ENCODE results near the gene PLA2G2A. TPM values are rescaled to one million over a fixed set of nuclear protein-coding genes. Genes with fewer than 3 reads are reported as not detected.
"Not testable (repeated sequence)": the region's sequence is repeated elsewhere in the genome, so short reads cannot be mapped to it uniquely, and the experiment has no call there.

The PLA2G2A gene
- total RNA-seq, 1 experiment from 2014 or later: 7.1 TPM

- no peak for TF ChIP-seq CTCF (conservative IDR thresholded peaks at IDR 0.05)
- H3K18ac ChIP-seq (ENCODE audit: insufficient read length, low read depth, low read length): no peak overlapping the region
- no peak overlapping the region for H3K9ac ChIP-seq (ENCODE audit: extremely low read depth, insufficient read length, low read length)
- no peak overlapping the region for H2BK120ac ChIP-seq (ENCODE audit: low read depth, low read length, poor library complexity, severe bottlenecking)
- no peak overlapping the region for H4K5ac ChIP-seq (ENCODE audit: insufficient read length, low read depth, low read length)
- H4K8ac ChIP-seq (replicated peaks; ENCODE audit: insufficient read length, low read depth, low read length): no peak overlapping the region
- H3K9me3 Mint-ChIP-seq: peaks cover 31 to 41% of the 10 kb centered on the region in 2 experiments
- H3K4me2 ChIP-seq (ENCODE audit: insufficient read depth, insufficient read length, low read length): no peak overlapping the region
- peak overlapping the region in 1 of 2 experiments; percentile 6; a peak in 1 of 5 replicates for H3K4me3 Mint-ChIP-seq
- H3K56ac ChIP-seq (ENCODE audit: insufficient read length, low read depth, low read length): no peak overlapping the region
- no peak overlapping the region for H4K91ac ChIP-seq (ENCODE audit: insufficient read length, low read depth, low read length)
- H3K79me1 ChIP-seq (ENCODE audit: insufficient read depth, low read depth, low read length, poor library complexity, severe bottlenecking): no peaks in the 10 kb centered on the region
- no peaks in the 10 kb centered on the region for H3K79me2 ChIP-seq (ENCODE audit: insufficient read depth, low read length)
- H4K20me1 ChIP-seq (ENCODE audit: control insufficient read depth, insufficient read depth, insufficient read length): no peaks in the 10 kb centered on the region
- no peak overlapping the region for H3T11ph ChIP-seq (ENCODE audit: low read length)
- DNase-seq: no peak
- no peak overlapping the region for H2AFZ ChIP-seq (ENCODE audit: low read length)
- no peak overlapping the region for H2AK5ac ChIP-seq (ENCODE audit: insufficient read length, low read length)
- peaks cover 8% of the 10 kb centered on the region for H3K27me3 Mint-ChIP-seq (ENCODE audit: low read depth)
- H2BK20ac ChIP-seq (ENCODE audit: low read depth, low read length, poor library complexity, severe bottlenecking): no peak overlapping the region
- no peak overlapping the region for H3K4ac ChIP-seq (ENCODE audit: low read depth, low read length)
- peaks cover 23% of the 10 kb centered on the region for H3K9me3 ChIP-seq (ENCODE audit: control insufficient read depth, low read depth, low read length)
- H3K27ac Mint-ChIP-seq: no peak overlapping the region
- no peak overlapping the region for H2BK5ac ChIP-seq (ENCODE audit: insufficient read length, low read length)
- no CpG with 5 or more reads among the region's 1 CpG for WGBS (ENCODE audit: extremely low coverage, insufficient read length, low lambda C conversion rate)
- peaks cover 14 to 15% (median 14%) of the 10 kb centered on the region in 3 experiments for H3K36me3 Mint-ChIP-seq (ENCODE audit: insufficient read depth in 1 of 3, low read depth in 3 of 3)
- H3K23me2 ChIP-seq (ENCODE audit: insufficient read length, low read depth, low read length, poor library complexity, severe bottlenecking): no peaks in the 10 kb centered on the region
- H3K4me1 Mint-ChIP-seq: no peaks in the 10 kb centered on the region
- no peak overlapping the region for H2BK15ac ChIP-seq (ENCODE audit: low read depth, low read length)
- no peak overlapping the region for H3K27ac ChIP-seq (ENCODE audit: insufficient read length, low read depth, low read length)
- no peaks in the 10 kb centered on the region for H3K27me3 ChIP-seq (ENCODE audit: insufficient read depth, low read length)
- no peaks in the 10 kb centered on the region for H3K4me1 ChIP-seq (ENCODE audit: insufficient read depth, low read length)
- H3K23ac ChIP-seq (ENCODE audit: insufficient read length, low read depth, low read length): no peak overlapping the region
- no peak overlapping the region for H2BK12ac ChIP-seq (ENCODE audit: insufficient read length, low read depth, low read length)
- no peak overlapping the region for H3K14ac ChIP-seq (ENCODE audit: insufficient read depth, low read length)
These were observed 46.6 kb downstream of the PLA2G2A start for GRCh38 chr1:19932866-19933265.

GRCh38 chr1:19927130-19927421 is 52.3 kb downstream of the PLA2G2A start:
- H3K9ac ChIP-seq (ENCODE audit: extremely low read depth, insufficient read length, low read length); H4K91ac ChIP-seq (ENCODE audit: insufficient read length, low read depth, low read length); H4K20me1 ChIP-seq (ENCODE audit: control insufficient read depth, insufficient read depth, insufficient read length); H4K8ac ChIP-seq (replicated peaks; ENCODE audit: insufficient read length, low read depth, low read length); H3K79me1 ChIP-seq (ENCODE audit: insufficient read depth, low read depth, low read length, poor library complexity, severe bottlenecking); H3K27me3 ChIP-seq (ENCODE audit: insufficient read depth, low read length); H2BK20ac ChIP-seq (ENCODE audit: low read depth, low read length, poor library complexity, severe bottlenecking); DNase-seq; H2AFZ ChIP-seq (ENCODE audit: low read length); H3K14ac ChIP-seq (ENCODE audit: insufficient read depth, low read length); H4K5ac ChIP-seq (ENCODE audit: insufficient read length, low read depth, low read length); H3K27me3 Mint-ChIP-seq (ENCODE audit: low read depth); H3K27ac Mint-ChIP-seq; H3K4me3 Mint-ChIP-seq; H3K36me3 Mint-ChIP-seq (ENCODE audit: insufficient read depth in 1 of 3, low read depth in 3 of 3); H2BK12ac ChIP-seq (ENCODE audit: insufficient read length, low read depth, low read length); H3K56ac ChIP-seq (ENCODE audit: insufficient read length, low read depth, low read length); H3K23ac ChIP-seq (ENCODE audit: insufficient read length, low read depth, low read length); H2AK5ac ChIP-seq (ENCODE audit: insufficient read length, low read length); H3K27ac ChIP-seq (ENCODE audit: insufficient read length, low read depth, low read length); H3K4ac ChIP-seq (ENCODE audit: low read depth, low read length); H3T11ph ChIP-seq (ENCODE audit: low read length); H3K18ac ChIP-seq (ENCODE audit: insufficient read length, low read depth, low read length); H3K79me2 ChIP-seq (ENCODE audit: insufficient read depth, low read length); H3K4me1 ChIP-seq (ENCODE audit: insufficient read depth, low read length); H3K23me2 ChIP-seq (ENCODE audit: insufficient read length, low read depth, low read length, poor library complexity, severe bottlenecking); H2BK120ac ChIP-seq (ENCODE audit: low read depth, low read length, poor library complexity, severe bottlenecking); H2BK15ac ChIP-seq (ENCODE audit: low read depth, low read length); H3K4me2 ChIP-seq (ENCODE audit: insufficient read depth, insufficient read length, low read length); H2BK5ac ChIP-seq (ENCODE audit: insufficient read length, low read length): not testable (repeated sequence)
- WGBS (ENCODE audit: extremely low coverage, insufficient read length, low lambda C conversion rate): no CpG with 5 or more reads among the region's 3 CpGs
- Mint-ChIP-seq H3K4me1 (peaks cover 5 to 14% of the 10 kb centered on the region in 2 experiments), H3K9me3 (peaks cover 17 to 26% of the 10 kb centered on the region in 2 experiments)
- peaks cover 13% of the 10 kb centered on the region for H3K9me3 ChIP-seq (ENCODE audit: control insufficient read depth, low read depth, low read length)

All from H9 (cell line).